GM18507 (cell line): Measurements from ENCODE around the gene SDF4.

Experiments used
- DNase-seq: peaks from one replicate; pipeline ENCODE4 v3.0.0; 2011; ENCODE audit warnings: low read depth; ENCODE audit not compliant: insufficient read length; ENCODE audit errors: extremely low spot score
- FAIRE-seq: peaks from 2 replicates; lab custom pipeline; 2011; peaks lifted over from hg19 to GRCh38; lab: Jason Lieb, UNC

Gene SDF4

DNA sequence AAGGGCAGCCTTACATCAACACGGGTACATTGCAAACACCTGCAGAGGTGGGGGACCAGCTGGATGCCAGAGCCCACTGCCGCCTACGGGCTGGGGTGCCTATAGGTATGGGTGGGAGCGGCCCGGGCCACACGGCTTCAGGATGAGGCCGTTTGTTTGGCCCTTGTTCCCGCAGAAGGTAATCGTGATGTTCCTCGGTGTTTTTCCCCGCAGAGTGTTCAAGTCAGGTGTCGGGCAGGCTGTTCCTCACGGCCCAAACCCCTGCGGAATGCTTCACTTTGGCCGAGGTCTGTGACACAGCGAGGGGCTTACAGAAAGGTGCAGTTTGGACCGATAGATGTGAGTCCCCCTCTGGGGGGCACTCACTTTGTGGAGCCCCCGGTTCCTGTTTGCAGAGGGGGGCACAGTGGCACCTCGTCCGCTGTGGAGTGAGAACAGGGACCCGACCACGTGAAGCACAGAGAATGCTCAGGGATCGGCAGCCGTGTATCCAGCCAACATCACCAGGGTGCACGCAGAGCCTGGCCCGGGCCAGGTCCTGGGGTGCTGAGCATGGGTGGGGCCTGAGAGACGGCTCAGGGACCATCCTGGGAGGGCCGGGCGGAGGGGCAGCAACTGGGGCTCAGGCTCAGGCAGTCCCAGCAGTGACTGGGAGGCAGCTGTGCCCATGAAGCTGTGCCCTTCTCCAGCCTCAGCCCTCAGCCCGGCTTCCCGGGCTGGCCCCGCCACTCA is 58.6 kb downstream of the SDF4 start:
- DNase-seq (no peak), FAIRE-seq (no peak)

DNA sequence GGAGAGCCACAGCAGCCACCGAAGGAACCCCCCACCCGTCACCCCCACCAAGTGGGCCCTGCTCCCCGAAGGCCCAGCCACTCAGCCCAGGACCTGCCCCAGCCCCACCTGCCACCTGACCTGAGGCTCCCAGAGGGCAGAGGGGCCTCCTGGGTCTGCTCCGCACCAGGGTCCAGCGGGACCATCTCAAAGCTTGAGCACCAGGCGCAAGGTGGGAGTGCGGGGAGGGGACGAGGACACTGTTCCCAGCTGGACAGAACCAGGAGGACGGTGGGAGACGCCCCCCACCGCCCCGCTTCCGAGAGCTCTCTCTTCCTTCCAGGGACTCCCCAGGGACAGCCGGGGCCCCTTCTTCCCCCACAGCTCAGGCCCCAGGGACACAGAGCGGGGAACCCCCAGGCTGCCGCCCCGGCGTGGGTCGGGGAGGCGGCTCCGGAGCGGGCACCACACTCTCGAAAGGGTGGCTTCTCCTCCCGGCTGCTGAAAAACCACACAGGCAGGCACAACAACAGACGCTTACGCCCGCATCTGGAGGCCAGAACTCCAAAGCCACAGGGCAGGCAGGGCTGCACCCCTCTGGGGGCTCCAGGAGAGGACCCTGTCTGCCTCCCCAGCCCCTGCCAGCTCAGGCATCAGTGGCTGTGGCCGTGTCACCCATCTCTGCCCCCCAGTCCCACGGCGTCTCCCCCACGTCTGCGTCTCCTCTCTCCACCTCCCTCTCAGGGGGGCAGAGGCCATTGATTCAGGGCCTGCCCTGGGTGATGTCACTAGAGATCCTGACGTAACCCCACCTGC is 60.1 kb downstream of the SDF4 start:
- DNase-seq, result no peak

DNA sequence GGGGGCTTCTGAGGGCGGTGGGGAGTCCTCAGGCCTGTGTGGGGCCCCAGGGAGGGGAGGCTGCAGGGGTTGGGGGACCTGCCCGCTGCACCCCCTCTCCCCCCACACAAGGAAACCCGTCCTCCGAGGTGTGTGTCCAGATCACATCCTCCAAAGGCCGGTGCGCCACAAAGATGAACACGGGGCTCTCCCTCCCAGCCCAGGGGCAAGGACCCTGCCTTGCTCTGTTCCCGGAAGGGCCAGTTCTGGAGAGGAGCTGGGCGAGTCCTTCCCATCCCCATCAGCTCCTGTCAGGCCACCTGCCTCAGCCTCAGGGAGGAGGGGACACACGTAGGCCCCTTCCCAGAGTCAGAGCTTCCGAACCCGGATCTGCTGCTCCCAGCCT is 60.6 kb downstream of the SDF4 start:
- FAIRE-seq (peak; percentile 12), DNase-seq (no peak)

More for the DNA sequence above, 60.1 kb downstream of the SDF4 start:
- no peak for FAIRE-seq

DNA sequence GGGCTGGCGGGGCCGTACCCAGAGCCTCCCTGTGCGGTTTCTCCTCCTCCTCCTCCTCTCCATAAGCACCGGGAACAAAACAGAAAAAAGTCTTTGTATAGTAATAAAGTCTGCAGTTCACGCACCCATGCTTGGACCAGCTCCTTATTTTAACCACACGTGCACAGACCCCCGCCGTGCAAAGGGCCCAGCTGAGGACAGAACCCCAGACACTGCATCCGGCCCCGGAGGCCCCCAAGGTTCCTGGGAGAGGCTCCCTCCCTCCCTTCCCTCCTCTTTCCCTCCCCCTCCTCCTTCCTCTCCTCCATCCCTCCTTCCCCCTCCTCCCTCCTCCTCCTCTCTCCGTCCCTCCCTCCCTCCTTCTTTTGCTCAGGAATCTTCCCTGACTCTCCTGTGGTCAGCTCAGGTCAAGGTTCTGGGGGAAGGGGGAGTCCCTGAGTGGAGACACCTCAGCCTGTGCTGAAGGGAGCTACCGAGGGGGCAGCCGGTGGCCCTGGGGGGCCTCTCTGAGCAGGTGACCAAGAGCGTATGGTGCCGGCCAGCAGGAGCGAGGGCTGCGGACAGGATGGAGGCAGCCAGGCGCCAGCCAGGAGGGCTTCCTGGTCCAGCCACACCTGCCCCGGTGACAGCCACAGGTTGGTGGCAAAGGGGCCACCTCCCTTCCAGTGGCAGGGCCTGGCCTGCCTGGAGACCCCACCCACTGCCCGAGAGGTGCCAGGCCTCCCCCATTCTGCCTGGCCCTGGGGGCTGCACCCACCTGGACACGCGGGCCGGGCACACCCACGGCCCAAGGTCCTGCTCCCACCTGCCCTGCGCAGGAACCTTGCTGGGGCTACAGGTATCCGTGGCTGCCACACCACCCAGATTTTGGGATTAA is 61.3 kb downstream of the SDF4 start:
- no peak for FAIRE-seq
- no peak for DNase-seq

DNA sequence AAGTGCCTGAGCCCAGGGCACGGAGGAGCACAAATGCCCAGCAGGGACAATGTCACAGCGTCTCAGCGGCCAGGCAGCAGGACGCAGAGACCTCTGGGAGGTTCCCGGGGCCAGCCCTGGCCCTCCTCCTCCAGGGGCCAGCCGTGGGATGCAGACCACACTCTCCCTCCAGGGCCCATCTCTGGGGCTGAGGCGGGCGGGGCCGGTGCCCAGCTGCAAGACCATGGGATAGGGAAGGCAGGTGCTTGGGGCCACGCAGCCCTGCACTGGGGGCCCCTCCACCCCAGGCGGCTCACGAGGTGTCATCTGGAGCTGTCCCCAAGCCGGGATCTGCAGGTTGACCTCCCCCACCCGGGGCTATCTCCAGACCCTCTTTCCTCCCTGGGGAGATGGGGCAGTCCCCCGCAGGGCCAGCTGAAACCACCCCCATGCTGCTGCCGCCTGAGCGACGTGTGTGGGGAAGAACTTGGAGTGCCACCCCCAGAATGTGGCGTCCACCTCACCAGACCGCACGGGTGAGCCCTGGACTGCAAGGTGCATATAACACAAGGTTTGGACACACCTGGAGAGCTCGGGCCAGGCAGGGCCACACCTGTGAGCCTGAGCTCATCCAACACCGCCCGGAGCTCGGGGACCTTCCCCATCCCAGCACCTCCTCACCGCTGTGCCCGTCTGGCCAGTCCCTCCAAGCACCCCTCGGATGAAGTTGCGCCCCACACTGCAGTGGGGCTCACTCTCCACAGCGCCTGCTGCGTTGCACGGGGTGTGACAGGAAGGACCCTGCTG is 62.2 kb downstream of the SDF4 start:
- FAIRE-seq, result no peak

DNA sequence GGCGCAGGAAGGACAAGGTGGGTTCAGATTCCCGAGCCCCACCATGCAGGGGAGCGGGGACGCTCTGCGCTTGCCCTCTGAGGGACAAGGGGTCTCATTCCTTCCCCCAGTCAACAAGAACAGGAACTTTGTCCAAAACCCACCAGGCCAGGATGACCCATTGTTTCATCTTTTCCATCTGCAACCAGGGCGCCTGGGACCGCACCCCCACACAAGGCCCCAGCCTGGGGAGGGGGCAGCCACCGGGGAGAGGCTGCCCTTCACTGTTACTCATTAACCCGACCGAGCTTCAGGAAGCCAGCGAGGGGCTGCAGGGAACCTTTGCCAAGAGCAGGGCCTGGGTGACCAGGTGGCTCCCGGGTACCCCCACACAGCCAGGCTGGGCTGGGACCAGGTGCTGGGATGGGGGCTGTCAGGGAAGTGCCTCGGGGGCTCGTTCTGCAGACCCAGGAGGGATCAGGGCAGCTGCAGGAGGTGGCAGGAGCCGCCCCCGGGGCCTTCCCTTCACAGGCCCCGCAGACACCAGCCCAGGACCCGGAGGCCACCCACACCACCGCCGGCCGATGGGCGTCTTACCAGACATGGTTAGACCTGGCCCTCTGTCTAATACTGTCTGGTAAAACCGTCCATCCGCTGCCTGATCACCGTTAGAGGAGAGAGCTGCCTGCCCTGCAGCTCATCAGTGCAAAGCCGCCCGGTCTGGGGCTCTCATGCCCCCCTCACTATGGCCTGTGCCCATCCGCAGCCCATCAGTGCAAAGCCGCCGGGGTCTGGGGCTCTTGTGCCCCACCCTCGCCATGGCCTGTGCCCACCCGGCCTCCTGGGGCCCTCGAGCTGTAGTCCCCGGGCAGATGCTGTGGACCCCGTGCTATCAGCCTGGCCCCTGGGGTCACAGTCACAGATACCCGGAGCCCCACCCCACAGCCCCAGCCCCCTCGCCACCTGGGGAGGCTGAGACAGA is 63.1 kb downstream of the SDF4 start:
- no peak for FAIRE-seq
- DNase-seq, result no peak

More for the DNA sequence above, 62.2 kb downstream of the SDF4 start:
- no peak for DNase-seq

DNA sequence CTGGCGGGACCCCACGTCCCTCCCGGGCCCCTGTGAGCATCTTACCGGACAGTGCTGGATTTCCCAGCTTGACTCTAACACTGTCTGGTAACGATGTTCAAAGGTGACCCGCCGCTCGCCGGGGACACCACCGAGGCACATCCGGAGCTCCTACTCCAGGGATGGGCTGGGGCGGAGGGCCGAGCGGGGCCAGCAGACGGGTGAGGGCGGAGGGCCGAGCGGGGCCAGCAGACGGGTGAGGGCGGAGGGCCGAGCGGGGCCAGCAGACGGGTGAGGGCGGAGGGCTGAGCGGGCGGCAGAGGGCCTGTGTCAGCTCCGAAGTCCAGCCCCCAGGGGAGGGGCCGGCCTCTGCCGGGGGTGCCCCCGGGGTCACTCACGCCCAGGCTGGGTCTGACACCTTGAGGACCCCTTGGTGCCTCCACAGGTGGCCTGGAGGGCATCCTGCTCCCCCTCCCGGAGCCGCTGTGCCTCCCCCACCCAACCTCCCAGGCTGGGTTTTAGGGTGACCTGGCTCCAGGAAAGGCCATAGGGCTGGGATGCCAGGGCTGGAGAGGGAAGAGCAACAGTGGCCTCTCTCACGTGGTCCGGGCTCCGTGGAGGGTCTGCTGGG is 63.9 kb downstream of the SDF4 start:
- DNase-seq, result no peak
- no peak for FAIRE-seq

DNA sequence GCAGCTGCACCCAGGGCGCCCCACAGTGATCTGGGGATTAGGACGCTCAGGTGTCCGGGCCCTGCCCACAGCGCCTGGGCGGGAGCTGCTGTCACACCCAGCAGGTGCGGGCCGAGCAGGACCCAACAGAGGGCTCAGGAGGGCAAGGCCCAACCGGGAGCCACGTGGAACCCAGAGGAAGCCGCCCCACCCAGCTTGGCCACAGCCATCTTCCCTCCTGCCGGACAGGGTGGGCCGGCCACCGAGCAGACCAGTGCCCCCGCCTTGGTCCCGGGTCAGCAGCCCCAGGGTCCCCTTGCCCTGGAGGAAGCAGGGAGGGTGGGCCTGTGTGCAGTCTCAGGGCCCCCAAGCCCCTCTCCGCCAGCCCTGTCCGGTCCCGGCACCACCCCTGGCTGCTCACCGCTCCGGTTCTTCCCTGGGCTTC is 64.4 kb downstream of the SDF4 start:
- DNase-seq, result no peak
- no peak for FAIRE-seq
